Measurements from ENCODE around the gene MGME1. TPM values are rescaled to one million over a fixed set of nuclear protein-coding genes. Genes with fewer than 3 reads are reported as not detected.
A peak's percentile ranks its signal among the peaks of the same experiment; 100 is the strongest.

Gene MGME1
- total RNA-seq, 1 donor from 2014 or later = 32.7 TPM

- no peaks in the 10 kb centered on the region for H3K9me3 Mint-ChIP-seq
- no peaks in the 10 kb centered on the region for H3K27me3 Mint-ChIP-seq
- H3K27ac Mint-ChIP-seq = no peak overlapping the region
- no peak for DNase-seq (ENCODE audit: extremely low spot score, unreplicated experiment)
- no peak overlapping the region for H3K4me3 Mint-ChIP-seq
- TF ChIP-seq CTCF (conservative IDR thresholded peaks at IDR 0.05) = no peak
- peaks cover 3% of the 10 kb centered on the region for H3K36me3 Mint-ChIP-seq
- peaks cover 8% of the 10 kb centered on the region for H3K4me1 Mint-ChIP-seq (ENCODE audit: unreplicated experiment)
Observed at GRCh38 chr20:17992224-17992637, 23.4 kb downstream of the MGME1 start.

DNA sequence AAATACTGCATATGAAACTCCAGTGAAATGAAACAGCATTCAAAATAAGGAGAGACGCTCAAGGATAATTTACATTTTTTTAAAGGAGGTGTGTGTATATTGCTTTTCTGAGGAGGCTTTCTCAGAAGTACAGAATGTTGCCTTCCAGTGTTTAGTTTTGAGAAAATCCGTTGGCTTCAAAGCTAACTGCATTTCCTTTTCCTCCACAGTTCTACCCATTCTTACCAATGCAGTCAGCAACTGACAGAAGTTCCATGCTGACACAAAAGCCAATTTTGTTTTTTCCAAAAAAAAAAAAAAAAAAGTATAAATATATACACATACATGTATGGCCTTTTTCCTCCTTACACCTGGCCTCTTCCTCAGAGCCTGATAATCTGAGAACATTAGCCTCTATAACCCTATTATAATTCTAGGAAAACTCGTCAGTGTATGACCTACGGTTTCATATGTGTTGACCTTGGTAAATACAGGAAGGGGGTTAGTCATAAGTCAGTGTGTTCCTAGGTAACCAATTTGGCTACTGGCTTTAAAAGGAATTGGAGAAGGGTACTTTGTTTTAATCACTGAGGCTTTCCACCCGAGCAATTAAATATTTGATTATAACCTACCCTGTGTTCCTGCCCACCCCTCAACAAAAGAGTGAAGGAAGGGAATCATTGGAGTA is 24.2 kb downstream of the MGME1 start:
- Mint-ChIP-seq H3K9me3 (no peaks in the 10 kb centered on the region), H3K4me3 (no peak overlapping the region), H3K4me1 (ENCODE audit: unreplicated experiment) (peaks cover 8% of the 10 kb centered on the region), H3K27me3 (no peaks in the 10 kb centered on the region), H3K27ac (no peak overlapping the region), H3K36me3 (peaks cover 3% of the 10 kb centered on the region)
- no peak for TF ChIP-seq CTCF (conservative IDR thresholded peaks at IDR 0.05)
- DNase-seq (ENCODE audit: extremely low spot score, unreplicated experiment) = no peak

- Mint-ChIP-seq H3K4me1 (ENCODE audit: unreplicated experiment) (peaks cover 8% of the 10 kb centered on the region), H3K9me3 (no peaks in the 10 kb centered on the region), H3K36me3 (peaks cover 3% of the 10 kb centered on the region), H3K4me3 (no peak overlapping the region), H3K27ac (no peak overlapping the region), H3K27me3 (no peaks in the 10 kb centered on the region)
- DNase-seq (ENCODE audit: extremely low spot score, unreplicated experiment) = no peak
- TF ChIP-seq CTCF (conservative IDR thresholded peaks at IDR 0.05) = no peak
Observed at GRCh38 chr20:17993546-17993945, 24.7 kb downstream of the MGME1 start.

DNA sequence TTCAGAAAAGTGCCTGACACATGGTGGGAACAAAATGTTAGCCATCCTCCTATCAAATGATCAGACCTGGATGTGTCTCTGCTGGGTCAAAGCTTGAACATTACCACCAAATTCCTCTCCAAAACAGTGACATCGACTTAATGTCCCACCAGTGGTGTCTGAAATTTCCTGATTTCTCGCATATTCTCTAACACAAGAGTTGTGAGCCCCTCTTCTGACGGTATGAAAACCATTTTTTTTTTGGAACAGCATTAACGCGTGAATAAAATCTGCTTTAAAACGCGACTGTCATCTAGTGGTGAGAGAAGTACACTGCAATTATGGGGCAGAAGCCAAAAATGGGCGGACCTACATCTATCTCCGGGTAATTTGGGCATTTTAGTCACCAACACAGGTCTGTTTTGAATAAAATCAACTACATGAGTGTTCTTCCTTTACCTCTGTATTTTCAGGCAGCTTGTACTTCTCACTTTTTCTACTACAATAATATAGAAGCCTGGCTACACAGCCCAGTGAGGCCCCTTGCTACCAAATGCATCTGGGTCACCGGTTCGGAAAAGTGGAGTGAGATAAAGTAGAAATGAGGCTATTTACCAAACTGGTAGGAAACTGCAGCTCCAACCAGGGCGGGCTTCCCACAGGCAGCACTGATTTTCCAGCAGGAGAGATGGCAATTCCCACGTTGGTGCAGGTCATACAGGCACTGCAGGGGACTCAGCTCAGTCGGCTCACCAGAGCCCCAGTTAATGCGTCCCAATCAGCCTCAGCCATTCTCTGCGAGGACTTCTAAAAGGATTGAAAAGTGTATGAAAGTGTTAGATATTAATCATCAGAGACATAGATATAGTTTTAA is 27.4 kb downstream of the MGME1 start:
- peaks cover 8% of the 10 kb centered on the region for H3K4me1 Mint-ChIP-seq (ENCODE audit: unreplicated experiment)
- peak; percentile 89 for TF ChIP-seq CTCF (conservative IDR thresholded peaks at IDR 0.05)
- H3K9me3 Mint-ChIP-seq = no peaks in the 10 kb centered on the region
- no peak for DNase-seq (ENCODE audit: extremely low spot score, unreplicated experiment)
- no peaks in the 10 kb centered on the region for H3K27me3 Mint-ChIP-seq
- H3K4me3 Mint-ChIP-seq = no peak overlapping the region
- H3K36me3 Mint-ChIP-seq = no peaks in the 10 kb centered on the region
- H3K27ac Mint-ChIP-seq = no peak overlapping the region

GRCh38 chr20:17998446-17998845 is 29.6 kb downstream of the MGME1 start:
- no peak overlapping the region for H3K27ac Mint-ChIP-seq
- no peaks in the 10 kb centered on the region for H3K27me3 Mint-ChIP-seq
- TF ChIP-seq CTCF (conservative IDR thresholded peaks at IDR 0.05) = no peak
- peaks cover 8% of the 10 kb centered on the region for H3K4me1 Mint-ChIP-seq (ENCODE audit: unreplicated experiment)
- no peaks in the 10 kb centered on the region for H3K36me3 Mint-ChIP-seq
- no peaks in the 10 kb centered on the region for H3K9me3 Mint-ChIP-seq
- no peak overlapping the region for H3K4me3 Mint-ChIP-seq
- no peak for DNase-seq (ENCODE audit: extremely low spot score, unreplicated experiment)
